ENCODE data around the gene FCN3. TPM values are rescaled to one million over a fixed set of nuclear protein-coding genes. Genes with fewer than 3 reads are reported as not detected.

The FCN3 gene
- total and polyA plus RNA-seq, 2 experiments from 2014 or later, result not detected

- no peaks in the 10 kb centered on the region for H3K79me2 ChIP-seq
- no peak overlapping the region for H3K27ac ChIP-seq
- H3K36me3 ChIP-seq (replicated peaks; ENCODE audit: insufficient read depth, low read depth), result no peaks in the 10 kb centered on the region
- no peaks in the 10 kb centered on the region for H3K9me2 ChIP-seq (replicated peaks; ENCODE audit: insufficient read depth)
- WGBS (ENCODE audit: low lambda C conversion rate, missing lambda C conversion rate), result 93% methylated on average over 18 of the region's 18 CpGs
- H3K4me3 ChIP-seq, result no peak overlapping the region
- no peak overlapping the region for H2AFZ ChIP-seq
- H3K4me2 ChIP-seq, result no peak overlapping the region
- TF ChIP-seq CTCF (IDR thresholded peaks at IDR 0.05; ENCODE audit: poor library complexity) (no peak), EZH2phosphoT487 (IDR thresholded peaks at IDR 0.05; ENCODE audit: low read depth, severe bottlenecking, unreplicated experiment) (no peak), EZH2 (IDR thresholded peaks at IDR 0.05; ENCODE audit: borderline replicate concordance) (no peak)
- no peaks in the 10 kb centered on the region for H3K9me3 ChIP-seq (ENCODE audit: low read depth)
- no peak for DNase-seq (ENCODE audit: low spot score)
- no peaks in the 10 kb centered on the region for H3K27me3 ChIP-seq
- H4K20me1 ChIP-seq (ENCODE audit: insufficient read depth, poor library complexity, severe bottlenecking), result no peaks in the 10 kb centered on the region
- H3K4me1 ChIP-seq (ENCODE audit: insufficient read depth), result peaks cover 8% of the 10 kb centered on the region
Measured at GRCh38 chr1:27393641-27394281, 19.1 kb upstream of the FCN3 start.

- Histone ChIP-seq H4K20me1 (ENCODE audit: insufficient read depth, poor library complexity, severe bottlenecking) (no peaks in the 10 kb centered on the region), H3K4me3 (peak overlapping the region; percentile 48), H3K27ac (no peak overlapping the region), H2AFZ (peak overlapping the region; percentile 60), H3K36me3 (replicated peaks; ENCODE audit: insufficient read depth, low read depth) (no peaks in the 10 kb centered on the region), H3K27me3 (no peaks in the 10 kb centered on the region), H3K79me2 (no peaks in the 10 kb centered on the region), H3K9me3 (ENCODE audit: low read depth) (no peaks in the 10 kb centered on the region), H3K9me2 (replicated peaks; ENCODE audit: insufficient read depth) (no peaks in the 10 kb centered on the region), H3K4me1 (ENCODE audit: insufficient read depth) (peaks cover 8% of the 10 kb centered on the region), H3K4me2 (peak overlapping the region; percentile 92)
- peak; percentile 17 for TF ChIP-seq CTCF (IDR thresholded peaks at IDR 0.05; ENCODE audit: poor library complexity)
- no peak for TF ChIP-seq EZH2phosphoT487 (IDR thresholded peaks at IDR 0.05; ENCODE audit: low read depth, severe bottlenecking, unreplicated experiment)
- WGBS (ENCODE audit: low lambda C conversion rate, missing lambda C conversion rate), result 25% methylated on average over 21 of the region's 30 CpGs
- DNase-seq (ENCODE audit: low spot score), result no peak
Measured at GRCh38 chr1:27392778-27393635, 18.4 kb upstream of the FCN3 start.

- peak within 1 kb of the TSS; percentile 48 for H3K4me3 ChIP-seq
- H3K27me3 ChIP-seq, result no peaks in the 10 kb centered on the region
- DNase-seq (ENCODE audit: low spot score), result peak; percentile 97
- no peak within 1 kb of the TSS for H3K27ac ChIP-seq
- H3K4me1 ChIP-seq (ENCODE audit: insufficient read depth), result peaks cover 8% of the 10 kb centered on the region
- WGBS (ENCODE audit: low lambda C conversion rate, missing lambda C conversion rate), result 6% methylated on average over 29 of the region's 69 CpGs
- H3K9me3 ChIP-seq (ENCODE audit: low read depth), result no peaks in the 10 kb centered on the region
- H3K79me2 ChIP-seq, result no peaks in the 10 kb centered on the region
- H3K9me2 ChIP-seq (replicated peaks; ENCODE audit: insufficient read depth), result no peaks in the 10 kb centered on the region
- H4K20me1 ChIP-seq (ENCODE audit: insufficient read depth, poor library complexity, severe bottlenecking), result no peaks in the 10 kb centered on the region
- TF ChIP-seq EZH2 (IDR thresholded peaks at IDR 0.05; ENCODE audit: borderline replicate concordance) (no peak), CTCF (IDR thresholded peaks at IDR 0.05; ENCODE audit: poor library complexity) (peak; percentile 67)
- no peaks in the 10 kb centered on the region for H3K36me3 ChIP-seq (replicated peaks; ENCODE audit: insufficient read depth, low read depth)
- peak within 1 kb of the TSS; percentile 92 for H3K4me2 ChIP-seq
- peak within 1 kb of the TSS; percentile 60 for H2AFZ ChIP-seq
Measured at GRCh38 chr1:27392096-27392777, 17.6 kb upstream of the FCN3 start, which contains the start of gene GPR3. TSS of gene GPR3 (plus strand) at chr1:27392622. CDS start at chr1:27393799, 1,177 bp downstream.

Data from hepatocyte (in vitro differentiated cells).